Left forelimb (tissue), 1 donor: ENCODE data around the gene TUB.
A peak's percentile ranks its signal among the peaks of the same experiment; 100 is the strongest.

Experiments used
- DNase-seq: peaks from one replicate; pipeline ENCODE4 v3.0.0-alpha.2; 2018; ENCODE audit warnings: low spot score

TUB gene

DNA sequence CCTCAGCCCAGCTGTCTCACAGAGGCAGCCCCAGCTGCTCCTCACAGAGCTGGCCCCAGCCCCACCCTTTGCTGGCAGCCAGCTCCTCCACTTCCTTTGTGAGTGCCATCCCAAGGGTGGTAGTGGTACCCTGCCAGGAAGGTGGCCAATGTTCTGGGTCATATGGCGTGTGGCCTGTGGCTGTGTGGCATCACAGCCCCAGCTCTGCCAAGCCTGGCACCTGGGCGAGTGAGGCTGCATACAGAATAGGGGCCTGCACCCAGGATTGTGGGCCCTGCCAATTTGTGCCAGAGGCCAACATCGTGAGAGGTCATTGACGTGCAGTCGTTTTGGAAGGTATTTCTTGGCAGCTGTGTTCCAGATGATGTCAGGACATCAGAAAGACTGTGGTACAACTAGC lies 10.7 kb downstream of the TUB start:
- peak; percentile 55 for DNase-seq

DNA sequence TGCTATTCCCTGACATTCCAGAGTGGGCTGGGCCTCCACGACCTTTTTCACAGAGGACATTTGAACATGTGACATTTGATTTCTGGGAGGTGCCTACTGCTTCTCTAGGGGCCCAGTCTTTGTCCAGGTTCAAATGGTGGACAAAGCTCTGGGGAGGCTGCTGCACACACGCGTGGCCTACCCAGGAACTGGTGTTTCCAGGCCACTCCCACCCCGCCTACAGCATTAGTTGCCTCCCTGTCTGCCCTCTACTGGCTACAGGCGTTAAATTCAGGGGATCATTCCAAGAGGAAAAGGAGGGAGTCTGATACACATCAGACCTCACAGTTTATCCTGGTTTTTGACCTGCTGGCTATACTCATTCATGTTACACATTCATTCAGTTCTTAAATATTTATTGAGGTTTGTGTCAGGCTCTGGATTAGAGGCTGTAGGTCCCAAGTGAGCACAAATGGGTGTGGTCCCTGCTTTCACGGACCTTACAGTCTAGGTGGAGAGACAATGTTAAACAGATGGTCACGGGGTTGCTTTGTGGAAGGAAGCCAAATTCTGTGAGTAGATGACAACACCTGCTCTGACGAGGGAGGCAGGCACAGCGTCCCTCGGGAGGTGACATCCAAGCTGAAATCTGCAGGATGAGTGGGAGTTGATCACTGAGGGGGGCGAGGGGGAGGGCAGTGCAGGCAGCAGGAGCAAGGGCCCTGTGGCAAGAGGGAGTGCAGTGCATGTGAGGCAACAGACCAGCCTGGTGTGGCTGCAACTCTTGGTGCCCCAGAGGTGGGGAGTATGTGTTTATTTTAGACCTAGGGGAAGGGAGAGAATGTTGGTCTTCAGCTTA lies 11.8 kb downstream of the TUB start:
- DNase-seq, result peak; percentile 57

DNA sequence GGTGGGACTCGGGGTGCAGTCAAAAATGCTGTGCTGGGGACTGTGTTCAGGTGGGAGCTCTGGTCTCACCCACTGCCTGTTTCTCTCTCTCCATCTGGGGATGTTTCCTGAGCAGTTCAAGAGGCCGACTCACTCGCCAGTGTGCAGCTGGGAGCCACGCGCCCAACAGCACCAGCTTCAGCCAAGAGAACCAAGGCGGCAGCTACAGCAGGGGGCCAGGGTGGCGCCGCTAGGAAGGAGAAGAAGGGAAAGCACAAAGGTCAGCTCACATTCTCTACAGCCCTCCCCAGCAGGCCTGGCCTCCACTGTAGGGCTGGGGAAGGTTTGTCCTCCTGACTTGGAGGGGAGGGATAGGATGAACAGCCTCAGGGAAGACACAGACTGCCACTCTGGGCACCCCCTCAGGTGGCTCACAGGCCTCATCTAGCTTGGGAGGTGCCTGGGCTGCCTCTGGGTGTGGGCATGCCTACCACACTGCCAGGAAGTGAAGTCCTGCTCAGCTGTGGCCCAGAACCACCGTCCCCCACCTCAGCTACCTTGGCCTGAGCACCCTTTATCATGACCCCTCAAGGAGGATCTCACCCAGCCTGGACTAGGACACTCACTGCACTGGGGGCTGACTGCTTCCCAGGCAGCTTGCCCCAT lies 13.0 kb downstream of the TUB start:
- DNase-seq, result peak; percentile 28

DNA sequence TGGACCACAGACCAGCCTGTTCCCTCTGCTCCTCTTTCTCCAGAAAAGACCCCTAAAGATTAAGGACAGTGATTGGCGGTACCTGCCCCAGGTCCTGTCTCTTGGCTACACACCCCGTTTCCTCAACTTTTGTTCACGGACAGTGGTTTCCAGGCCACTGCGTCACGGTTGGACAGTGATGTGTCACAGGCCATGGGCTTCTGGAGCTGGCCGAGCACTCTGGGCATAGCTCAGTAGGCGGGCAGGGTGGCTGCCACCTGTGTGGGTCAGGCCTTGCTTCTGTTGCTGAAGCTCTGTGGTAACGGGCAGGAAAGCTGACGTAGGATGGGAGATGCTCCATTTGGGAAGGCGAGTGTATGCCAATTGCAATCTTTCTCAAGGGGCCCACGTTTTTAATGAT lies 13.6 kb downstream of the TUB start:
- peak; percentile 47 for DNase-seq

DNA sequence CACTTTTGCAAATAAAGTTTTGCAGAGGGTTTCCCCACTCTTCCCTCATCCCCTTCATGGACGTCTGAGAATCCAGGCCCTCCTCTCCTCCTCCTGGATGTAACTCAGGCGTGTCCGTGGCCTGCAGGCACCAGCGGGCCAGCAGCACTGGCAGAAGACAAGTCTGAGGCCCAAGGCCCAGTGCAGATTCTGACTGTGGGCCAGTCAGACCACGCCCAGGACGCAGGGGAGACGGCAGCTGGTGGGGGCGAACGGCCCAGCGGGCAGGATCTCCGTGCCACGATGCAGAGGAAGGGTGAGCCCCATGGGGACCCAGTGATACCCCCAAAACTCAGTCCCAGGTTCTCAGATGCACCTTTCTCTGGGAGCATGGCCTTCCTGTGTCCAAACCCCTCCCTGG lies 14.4 kb downstream of the TUB start:
- peak; percentile 61 for DNase-seq

DNA sequence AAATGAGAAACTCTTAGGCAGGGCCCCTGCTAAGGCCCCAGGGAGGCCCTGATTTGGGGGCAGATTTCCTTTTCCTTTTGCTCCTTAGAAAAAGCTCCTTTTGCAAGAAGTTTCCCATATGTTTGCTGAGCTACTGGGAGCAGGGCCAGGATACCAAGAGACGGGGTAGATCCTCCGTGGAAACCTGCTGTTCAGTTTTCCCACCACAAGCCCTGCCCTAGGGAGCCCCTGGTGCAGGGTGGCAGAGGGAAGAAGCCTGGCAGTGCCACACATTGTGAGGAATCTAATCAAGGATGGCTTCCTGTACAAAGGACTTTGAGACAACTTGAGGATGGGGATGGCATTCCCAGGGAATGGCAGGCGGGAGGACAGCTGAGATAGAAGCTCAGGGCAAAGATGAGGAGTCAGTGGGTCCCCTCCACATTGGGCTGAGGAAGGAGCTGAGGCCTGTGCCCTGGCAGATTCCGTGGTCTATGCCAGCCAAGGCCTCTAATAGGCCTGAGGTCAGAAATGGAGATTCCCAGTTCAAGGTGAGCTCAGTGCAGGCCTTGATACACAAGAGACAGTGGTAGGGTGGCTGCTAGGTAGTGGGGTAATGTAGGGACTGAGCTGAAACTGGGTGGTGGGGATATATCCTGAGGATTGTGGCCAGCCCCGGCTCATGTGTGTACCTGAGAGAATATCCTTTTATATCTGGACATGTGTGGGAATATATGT lies 15.0 kb downstream of the TUB start:
- DNase-seq, result peak; percentile 15

DNA sequence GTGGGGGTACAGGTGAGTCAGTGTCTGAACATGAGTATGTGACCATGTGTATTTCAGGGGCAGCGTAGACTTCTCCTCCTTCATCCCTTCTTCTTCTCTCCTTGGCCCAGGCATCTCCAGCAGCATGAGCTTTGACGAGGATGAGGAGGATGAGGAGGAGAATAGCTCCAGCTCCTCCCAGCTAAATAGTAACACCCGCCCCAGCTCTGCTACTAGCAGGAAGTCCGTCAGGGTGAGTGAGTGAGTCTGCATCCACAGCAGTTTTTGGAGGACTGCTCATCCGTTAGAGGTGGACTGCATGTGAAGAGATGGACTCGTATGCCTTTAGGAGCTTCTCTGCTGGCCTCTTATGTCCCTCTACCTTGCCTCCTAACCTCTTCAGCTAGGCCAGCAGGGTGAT lies 15.6 kb downstream of the TUB start:
- DNase-seq, result peak; percentile 14

DNA sequence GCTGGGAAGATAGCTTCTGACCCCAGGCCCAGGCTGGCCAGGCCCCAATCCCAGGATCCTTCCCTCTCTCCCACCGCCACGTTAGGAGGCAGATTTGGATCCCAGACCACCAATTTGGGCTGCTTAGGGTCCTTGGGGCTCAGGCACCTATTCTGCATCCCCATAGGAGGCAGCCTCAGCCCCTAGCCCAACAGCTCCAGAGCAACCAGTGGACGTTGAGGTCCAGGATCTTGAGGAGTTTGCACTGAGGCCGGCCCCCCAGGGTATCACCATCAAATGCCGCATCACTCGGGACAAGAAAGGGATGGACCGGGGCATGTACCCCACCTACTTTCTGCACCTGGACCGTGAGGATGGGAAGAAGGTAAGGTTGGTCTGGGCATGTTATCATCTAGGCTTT lies 16.1 kb downstream of the TUB start:
- peak; percentile 49 for DNase-seq

DNA sequence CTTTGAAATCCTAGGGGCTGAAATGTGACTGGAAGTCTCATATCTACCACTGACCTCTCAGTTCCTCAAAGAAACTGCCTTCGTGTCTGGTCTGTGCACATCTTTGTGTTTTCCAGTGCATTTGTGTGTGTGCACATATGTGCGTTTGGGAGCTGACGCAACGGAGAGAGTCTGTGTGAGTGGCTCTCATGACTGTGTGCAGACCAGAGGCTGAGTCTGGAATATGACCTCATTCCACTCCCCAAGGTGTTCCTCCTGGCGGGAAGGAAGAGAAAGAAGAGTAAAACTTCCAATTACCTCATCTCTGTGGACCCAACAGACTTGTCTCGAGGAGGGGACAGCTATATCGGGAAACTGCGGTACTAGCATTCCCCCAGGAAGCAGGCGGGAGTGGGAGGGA lies 16.5 kb downstream of the TUB start:
- DNase-seq, result no peak

DNA sequence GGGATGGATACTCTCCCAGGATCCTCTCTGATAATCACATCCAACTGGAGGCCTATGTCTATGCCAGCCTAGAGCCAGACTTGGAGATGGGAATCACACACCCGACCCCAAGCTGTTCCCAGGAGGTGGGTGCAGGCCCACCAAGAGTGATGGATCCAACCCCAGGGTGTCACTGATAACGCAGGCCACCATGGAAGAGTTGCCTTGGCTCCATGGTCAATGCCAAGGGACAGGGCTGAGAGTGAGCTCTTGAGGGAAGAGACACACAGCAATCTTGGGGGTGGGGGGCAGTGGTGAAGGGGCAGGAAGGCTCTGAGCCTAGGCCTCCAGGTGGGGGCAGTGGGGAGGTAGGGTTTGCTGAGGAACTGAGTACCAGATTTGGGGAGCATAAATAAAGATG lies 16.9 kb downstream of the TUB start:
- DNase-seq, result peak; percentile 47

DNA sequence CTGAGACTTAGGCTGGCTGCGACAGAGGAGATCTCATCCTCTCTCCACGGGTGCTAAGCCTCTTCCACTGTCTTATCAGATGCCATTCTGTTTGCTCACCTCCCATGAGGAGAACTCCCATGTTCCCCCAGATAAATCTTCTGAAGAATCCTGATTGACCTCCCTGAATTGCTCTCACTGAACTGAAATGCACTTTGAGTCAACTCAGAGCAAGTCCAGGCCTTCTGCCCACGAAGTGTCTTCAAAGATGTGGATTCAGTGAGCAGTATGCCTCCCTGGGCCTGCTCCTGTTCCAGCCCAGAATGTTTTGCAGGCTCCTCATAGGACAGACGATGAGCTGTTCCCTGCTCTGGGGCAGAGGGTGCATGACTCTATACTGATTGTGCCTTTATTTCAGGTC lies 17.4 kb downstream of the TUB start:
- DNase-seq, result peak; percentile 33

DNA sequence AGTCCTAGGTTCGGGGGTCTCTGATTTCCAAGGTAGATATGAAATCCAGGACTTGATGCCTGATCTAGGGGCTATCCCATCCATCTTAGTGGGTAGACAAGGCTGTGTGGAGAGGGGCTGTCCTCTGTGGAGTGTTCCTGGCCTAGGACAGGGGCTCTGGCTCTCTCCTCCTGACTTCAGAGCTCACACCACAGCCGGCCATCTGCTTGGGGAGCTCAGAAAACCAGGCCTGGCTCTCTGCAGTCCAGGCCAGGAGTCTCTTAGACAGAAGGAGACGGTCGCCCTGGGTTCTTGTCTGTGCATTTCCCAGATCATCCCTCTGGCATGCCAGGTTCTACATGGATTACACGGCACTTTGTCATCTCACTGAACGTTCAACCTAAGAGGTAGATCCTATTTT lies 17.9 kb downstream of the TUB start:
- DNase-seq, result peak; percentile 51

DNA sequence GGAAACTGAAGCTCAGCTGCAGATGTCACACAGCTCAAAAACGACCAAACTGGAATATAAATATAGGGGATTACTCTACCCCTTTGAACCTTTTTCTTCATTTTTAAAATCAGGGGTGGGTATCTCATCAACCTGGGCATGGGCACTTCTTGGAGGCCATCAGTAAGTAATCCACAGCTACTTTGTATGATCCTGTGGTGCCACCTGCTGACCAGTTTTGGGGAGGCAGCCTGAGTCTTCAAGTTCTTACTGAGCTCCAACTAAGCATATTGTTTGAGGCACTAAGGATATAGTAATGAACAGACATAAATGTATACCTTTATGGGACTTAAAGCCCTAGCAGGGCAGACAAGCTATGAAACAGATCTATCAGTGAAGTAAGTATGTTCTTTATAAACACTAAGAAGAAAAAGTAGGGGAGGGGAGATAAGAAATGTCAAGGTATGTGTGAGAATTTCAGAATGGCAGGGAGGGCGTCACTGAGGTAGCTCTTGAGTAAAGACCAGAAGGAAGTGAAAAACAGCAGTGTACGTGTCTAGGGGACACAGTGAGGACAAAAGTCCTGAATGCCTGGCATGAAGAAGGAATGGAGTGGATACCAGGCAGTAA lies 18.4 kb downstream of the TUB start:
- peak; percentile 73 for DNase-seq

DNA sequence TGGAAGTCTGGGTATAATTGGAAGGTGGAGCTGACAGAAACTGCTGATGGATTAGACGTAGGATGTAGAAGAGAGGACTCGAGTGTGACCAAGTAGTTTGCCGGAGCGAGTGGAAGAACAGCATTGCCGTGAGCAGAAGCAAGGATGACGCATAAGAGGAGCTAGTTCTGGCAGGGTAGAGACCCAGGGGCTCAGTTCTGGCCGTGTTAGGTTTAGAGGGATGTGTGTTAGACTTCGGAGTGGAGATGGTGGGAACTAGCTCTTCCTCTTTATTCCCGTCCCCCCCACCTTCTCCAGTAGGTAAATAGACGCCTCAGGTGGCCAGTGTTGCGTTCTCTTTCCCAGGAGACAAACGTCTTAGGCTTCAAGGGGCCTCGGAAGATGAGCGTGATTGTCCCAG lies 19.1 kb downstream of the TUB start:
- DNase-seq, result peak; percentile 55

DNA sequence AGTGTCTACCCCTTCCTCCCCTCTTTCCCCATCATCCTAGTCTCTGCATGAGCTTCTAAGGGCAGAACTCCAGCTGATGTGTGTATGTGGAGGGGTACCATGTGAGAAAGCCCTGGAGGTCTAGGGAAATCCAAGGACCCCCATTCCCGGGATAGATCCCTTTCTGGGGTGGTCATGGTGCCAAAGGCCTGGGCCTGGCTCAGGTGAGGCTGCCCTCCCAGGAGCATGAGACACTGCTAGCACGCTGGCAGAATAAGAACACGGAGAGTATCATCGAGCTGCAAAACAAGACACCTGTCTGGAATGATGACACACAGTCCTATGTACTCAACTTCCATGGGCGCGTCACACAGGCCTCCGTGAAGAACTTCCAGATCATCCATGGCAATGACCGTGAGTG lies 19.6 kb downstream of the TUB start:
- peak; percentile 38 for DNase-seq

DNA sequence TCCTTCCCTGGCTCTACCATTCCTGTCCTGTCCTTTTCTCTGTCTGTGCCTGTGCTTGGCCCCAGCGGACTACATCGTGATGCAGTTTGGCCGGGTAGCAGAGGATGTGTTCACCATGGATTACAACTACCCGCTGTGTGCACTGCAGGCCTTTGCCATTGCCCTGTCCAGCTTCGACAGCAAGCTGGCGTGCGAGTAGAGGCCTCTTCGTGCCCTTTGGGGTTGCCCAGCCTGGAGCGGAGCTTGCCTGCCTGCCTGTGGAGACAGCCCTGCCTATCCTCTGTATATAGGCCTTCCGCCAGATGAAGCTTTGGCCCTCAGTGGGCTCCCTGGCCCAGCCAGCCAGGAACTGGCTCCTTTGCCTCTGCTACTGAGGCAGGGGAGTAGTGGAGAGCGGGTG lies 20.4 kb downstream of the TUB start:
- peak; percentile 46 for DNase-seq

DNA sequence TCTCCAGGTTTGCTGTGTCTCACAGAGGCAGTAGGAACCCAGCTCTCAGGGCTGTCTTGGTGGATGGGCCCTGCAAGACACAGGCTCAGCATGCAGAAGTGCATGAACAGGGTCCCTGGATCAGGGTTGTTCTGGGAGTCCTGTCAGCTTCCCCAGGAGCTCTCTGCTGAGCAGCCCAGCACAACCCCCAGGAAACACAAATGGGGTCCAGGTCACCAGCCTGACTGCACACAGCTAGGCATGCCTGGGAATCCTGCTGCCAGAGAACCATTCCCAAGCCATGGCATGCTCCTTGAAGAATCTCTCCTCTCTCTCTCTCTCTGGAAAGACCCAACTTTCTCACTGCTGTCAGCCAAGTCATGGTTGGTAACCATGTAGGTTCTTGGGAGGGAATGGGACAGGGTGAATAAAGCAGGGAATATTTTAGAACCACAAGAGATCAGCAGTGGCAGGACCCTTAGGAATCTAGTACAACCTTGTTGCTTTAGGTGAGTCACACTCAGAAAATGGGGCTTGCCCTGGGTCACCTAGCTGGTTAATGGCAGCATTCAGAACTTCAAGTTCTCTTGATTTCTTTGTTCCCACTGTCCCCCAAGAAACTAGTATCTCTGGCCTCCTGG lies 21.4 kb downstream of the TUB start:
- peak; percentile 34 for DNase-seq

DNA sequence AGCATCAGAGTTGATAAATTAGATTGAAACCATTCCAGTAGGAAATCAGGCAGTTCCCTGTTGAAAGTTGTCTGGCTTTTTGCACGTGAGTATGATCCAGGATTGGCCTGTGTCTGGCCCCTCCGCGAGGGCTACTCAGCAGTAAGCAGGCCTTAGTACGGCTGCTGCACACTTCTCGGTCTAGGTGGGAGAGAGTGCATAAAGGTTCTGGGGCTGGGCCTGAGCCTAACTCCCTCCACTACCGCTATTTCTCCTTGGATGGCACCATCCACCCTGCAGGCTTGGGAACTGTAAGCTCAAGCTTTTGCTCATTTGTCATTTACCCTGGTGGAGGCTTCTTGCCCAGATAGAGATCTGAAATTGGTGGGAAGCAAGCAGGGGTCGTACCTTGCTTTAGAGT lies 22.0 kb downstream of the TUB start:
- DNase-seq, result no peak

DNA sequence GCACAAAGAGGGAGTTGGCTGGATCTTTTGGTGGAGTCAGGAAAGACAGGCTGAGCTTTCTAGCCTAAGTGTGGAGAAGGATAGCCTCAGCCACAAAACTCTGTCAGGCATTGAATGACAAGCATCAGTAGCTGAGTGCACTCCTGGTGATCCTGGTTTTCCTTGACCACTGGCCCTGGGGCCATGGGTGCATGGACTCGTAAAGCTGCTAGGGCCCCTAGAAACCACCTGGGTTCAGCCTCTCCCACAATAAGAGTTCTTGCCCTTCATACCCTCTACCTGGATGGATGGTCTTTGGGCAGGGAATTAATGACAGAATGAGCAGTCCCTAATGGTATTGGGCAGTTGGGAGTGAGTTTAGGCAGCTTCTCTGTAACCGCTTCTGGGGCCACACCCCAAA lies 22.9 kb downstream of the TUB start:
- no peak for DNase-seq

DNA sequence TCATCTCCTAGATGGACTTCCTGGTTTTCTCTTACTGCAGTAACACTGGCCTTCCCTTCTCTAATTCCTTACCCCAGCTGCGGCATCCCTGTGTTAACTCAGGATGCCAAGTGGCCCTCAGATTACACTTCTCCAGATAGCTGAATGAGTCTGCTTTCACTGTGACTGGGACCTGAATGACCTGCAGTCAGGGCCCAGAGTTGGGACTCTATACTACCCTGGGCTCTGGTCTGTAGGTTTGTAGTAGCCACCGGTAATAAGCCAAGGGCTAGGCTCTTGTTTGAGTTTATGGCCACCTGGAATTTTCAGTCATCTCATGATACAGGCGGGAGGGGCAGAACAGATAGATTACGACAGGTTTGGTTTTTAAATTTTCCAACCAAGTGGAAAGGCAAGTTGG lies 24.1 kb downstream of the TUB start:
- DNase-seq, result no peak

DNA sequence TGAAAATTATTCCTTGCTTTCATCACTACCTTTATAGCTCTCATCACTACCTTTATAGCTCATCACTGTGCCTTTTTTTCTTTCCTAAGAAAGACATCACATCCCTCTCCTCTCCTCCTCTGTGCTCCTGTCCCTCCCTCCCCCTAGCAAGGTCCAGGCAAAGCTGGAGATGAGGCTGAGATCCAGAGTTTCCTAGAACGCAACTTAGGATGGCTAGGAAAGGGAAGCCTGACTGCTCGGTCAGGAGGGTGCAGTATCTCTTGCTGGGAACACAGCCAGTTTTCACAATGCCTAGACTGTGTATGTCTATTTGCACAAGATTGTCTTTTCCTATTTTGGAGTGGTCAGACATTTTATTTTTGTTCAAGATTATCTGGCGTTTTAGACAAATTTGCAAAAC lies 24.7 kb downstream of the TUB start:
- DNase-seq, result no peak

DNA sequence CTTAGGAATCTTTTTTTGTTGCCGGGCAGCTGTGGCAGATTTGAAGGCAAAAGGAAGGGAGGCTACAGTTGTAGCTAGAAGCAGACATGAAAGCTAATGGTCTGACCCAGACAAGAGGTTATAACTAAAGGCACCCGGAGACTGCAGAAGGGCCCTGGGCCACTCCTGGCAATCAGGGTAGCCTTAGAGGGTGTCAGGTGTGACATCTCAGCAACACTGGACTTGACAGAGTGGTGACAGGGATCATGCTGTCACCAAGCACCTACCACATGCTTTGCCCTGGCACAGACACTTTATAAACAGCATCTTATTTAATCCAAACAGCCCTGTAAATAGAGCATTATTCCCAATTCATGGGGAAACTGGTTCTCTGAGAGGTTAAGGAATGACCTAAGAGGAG lies 25.7 kb downstream of the TUB start:
- DNase-seq, result no peak
